GM10847 (cell line): ENCODE results near the gene KLRF2.

ENCODE experiments used
- POLR2A ChIP-seq: IDR thresholded peaks from 2 replicates; pipeline ENCODE4 v1.6.1; 2011; ENCODE audit not compliant: insufficient read length; ENCODE audit errors: extremely low read depth

KLRF2 gene, protein sequence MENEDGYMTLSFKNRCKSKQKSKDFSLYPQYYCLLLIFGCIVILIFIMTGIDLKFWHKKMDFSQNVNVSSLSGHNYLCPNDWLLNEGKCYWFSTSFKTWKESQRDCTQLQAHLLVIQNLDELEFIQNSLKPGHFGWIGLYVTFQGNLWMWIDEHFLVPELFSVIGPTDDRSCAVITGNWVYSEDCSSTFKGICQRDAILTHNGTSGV

DNA sequence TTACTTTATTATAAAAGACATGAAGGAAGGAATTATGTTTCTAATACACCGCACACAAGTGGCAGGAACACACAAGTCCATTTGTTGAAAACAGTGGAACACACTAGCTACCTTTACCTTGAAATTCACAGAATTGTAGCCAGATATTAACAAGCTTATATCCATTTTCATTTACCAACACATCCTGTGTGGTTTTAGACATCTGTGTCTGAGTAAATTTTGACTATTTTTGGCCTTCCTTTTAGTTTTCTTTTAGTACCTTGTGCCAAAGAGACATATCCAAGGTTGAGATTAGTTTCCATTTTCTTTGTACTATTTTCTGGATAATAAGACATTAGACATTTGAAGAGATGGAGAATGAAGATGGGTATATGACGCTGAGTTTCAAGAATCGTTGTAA lies at the start of gene KLRF2:
KLRF2 (plus strand) TSS at position 244 of the 400 bp plus-strand sequence; CDS start at position 351, 107 bp downstream.
- TF ChIP-seq POLR2A: no peak

DNA sequence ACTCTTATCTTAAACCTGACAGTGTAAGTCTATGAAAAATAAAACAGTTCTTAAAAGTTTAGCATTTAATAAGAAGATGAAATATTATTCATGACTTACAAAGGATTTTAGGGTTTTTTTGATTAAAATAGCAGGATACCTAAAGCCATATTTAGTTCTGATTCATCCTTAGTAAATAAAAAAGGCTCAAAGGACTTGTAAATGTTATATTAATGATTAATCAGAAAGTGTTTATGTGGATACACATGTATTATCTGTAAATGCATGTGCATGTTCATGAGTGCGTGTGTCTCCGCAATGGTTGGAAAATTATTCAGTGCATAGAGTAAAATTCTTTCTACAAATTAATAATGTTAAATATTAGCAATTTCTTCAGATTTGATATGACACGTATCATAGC lies 49.6 kb upstream of the KLRF2 start:
- TF ChIP-seq POLR2A: no peak

- no peak for TF ChIP-seq POLR2A
Observed at GRCh38 chr12:9843407-9843806, 37.9 kb upstream of the KLRF2 start.

- no peak for TF ChIP-seq POLR2A
Observed at GRCh38 chr12:9848899-9849298, 32.4 kb upstream of the KLRF2 start.

DNA sequence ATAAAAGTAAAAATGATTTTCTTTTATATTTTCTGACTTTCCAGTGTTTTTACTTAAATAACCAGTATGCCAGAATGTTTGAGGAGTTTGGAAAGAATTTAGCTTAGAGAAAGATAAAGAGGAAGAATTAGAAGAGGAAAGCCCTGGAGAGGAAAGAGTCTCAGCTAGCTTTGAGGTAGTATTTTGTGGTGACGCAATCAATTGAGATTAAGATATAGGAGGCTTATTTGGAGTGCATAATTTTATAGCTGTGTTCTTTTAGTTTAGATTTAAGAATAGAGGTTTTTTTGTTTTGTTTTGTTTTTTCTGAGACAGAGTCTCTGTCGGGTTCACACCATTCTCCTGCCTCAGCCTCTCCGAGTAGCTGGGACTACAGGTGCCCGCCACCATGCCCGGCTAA lies 30.2 kb upstream of the KLRF2 start:
- TF ChIP-seq POLR2A: no peak

- no peak for TF ChIP-seq POLR2A
Observed at GRCh38 chr12:9851927-9852326, 29.4 kb upstream of the KLRF2 start.

DNA sequence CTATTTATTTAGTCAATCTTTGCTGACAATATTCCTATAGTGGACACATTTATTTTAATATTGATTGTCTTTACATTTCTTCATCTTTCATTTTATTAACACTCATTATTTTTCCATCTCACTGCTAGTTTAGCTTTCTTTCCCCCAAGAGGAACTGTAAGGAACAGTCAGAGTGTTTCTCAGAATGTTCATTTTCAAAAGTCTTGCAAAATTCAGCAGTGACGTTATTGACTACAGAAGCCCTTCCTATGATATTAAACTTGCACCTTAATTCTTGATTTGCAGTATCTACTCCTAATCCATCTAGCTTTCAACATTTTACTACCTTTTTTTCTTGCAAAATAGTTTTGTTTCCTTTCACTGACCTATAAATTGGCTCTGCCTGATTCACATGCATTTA lies 25.1 kb upstream of the KLRF2 start:
- TF ChIP-seq POLR2A: no peak

DNA sequence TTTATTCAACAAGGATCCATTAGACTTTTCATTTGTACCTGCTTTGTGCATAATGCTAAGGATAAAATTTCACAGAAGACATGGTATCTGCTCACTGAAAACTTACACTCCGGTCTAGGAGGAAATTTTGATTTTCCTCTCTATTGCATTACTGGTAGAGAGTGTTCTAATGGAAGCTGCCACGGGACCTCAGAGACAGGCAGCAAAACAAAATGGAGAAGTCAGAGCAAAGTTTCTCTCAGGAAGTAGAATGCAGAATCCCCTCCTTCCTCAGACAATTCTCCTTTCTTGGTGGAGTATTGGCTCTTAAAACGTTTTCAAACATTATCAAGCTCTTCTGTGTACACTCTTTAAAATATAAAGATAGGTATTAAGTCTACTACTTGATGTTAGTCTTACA lies 24.4 kb upstream of the KLRF2 start:
- no peak for TF ChIP-seq POLR2A

DNA sequence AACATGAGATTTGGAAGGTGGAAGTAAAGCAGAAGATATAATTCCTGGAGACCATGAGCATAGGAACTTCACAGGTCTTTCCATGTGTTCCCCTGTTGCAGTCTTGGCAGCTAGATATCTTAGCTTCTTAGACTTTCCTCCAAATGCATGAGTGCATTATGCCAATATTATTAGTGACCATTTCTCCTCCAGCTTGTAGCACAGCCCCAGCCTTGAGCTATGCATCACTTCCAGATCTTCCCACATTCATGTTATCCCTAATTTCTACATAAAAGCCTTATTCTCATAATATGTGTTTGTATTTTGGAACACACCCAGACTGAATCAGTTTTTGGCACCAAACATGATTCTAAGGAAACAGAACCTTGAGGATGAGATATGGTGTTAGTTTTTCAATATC lies 23.2 kb upstream of the KLRF2 start:
- TF ChIP-seq POLR2A: no peak

GRCh38 chr12:9864913-9865675 lies 16.2 kb upstream of the KLRF2 start:
- TF ChIP-seq POLR2A: no peak

- TF ChIP-seq POLR2A: no peak
Observed at GRCh38 chr12:9866860-9867269, 14.4 kb upstream of the KLRF2 start.

GRCh38 chr12:9867531-9867930 lies 13.8 kb upstream of the KLRF2 start:
- no peak for TF ChIP-seq POLR2A

DNA sequence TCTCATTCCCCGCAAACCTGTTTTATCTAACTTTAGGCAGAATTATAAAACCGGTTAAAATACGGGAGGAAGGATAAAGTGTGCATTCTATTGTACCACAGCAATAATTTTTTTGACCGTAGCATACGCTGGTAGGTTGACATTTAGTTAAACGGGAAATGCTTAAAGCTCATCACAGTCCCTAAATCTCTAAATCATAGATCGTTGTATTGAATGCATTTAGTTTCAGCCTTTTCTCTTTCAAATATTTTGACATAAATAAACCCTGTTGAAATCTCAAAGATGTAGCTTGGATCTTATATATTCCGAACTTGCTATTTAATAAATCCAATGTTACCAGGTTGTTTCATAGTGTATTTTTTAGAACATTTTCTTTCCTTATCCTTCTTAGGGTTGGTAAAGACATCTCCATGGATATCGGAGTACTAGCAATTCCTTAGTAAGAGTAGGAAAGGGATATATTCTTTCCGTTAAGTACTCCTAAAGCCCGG lies 12.9 kb upstream of the KLRF2 start:
- no peak for TF ChIP-seq POLR2A

- no peak for TF ChIP-seq POLR2A
Observed at GRCh38 chr12:9868951-9869306, 12.4 kb upstream of the KLRF2 start.

- no peak for TF ChIP-seq POLR2A
Observed at GRCh38 chr12:9869307-9870161, 11.8 kb upstream of the KLRF2 start, which contains the start of gene CLEC2B. CLEC2B (minus strand) TSS chr12:9869354.

DNA sequence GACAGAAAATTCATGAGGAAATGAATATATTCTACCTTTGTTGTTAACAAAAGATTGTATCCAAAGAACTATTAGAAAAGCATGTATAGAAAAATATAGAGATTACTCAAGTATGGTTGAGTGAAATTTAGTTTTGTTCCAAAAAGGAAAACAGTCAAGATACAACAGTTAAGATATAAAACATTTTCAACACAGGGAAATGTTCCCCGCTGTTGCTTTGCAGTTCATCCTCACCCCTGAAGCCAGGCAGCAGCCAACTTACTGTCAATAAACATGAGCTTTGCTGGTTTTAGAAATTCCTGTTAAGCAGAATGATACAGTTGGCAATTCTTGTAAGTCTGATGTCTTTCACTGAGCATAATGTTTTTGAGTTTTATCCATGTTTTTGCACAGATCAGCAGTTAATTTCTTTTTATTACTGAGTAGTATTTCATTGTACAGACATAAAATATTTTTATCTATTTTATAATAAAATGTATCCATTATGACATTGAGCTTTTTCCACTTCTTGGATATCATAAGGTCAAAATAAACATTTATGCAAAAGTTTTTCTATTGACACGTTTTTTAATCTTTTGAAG lies 10.9 kb upstream of the KLRF2 start:
- no peak for TF ChIP-seq POLR2A

DNA sequence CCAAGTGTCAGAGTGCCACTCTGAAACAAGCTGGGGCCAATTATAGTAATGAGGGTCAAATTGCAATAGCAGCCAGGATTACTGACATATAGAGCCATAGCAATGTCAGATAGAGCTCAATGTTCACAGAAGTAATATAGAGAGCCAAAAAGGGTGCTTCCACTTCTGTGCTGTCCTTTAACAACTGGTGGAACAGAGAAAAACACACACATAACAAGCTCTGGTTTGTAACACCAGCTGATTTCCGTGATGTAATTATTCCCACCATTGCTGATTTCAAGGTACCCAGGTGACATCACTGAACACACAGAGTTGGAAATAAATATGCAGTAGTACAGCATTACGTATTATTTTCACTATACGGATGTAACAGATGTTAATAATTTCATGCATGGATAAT lies 9.1 kb upstream of the KLRF2 start:
- no peak for TF ChIP-seq POLR2A
